ENCODE data around the gene CYTL1. TPM values are rescaled to one million over a fixed set of nuclear protein-coding genes. Genes with fewer than 3 reads are reported as not detected.

The CYTL1 gene
- total RNA-seq, 1 donor = 0.36 TPM

DNA sequence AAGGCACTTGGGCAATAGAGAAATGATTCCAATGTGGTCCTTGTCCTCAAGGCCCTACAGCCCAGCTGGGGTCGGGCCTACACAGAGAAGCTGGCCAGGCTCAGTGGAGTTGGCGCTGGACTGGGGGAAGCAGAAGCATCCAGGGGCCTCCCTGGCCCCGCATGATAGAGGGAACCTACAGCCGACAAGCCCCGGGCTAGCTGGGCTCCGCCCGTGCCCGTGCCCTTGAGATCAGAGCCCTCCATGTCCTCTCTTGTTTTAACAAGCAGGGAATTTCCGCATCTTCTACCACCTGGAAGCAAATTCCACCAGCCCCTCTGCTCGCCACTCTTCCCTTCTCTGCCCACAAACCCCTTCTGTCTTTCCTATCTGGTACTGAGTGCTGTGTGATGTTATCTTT is 31.6 kb downstream of the CYTL1 start:
- no peak for DNase-seq (ENCODE audit: insufficient read length, low spot score, missing footprints)
- no peaks in the 10 kb centered on the region for H3K9me3 ChIP-seq (ENCODE audit: low read depth, low read length)
- H4K20me1 ChIP-seq (ENCODE audit: insufficient read depth, low read length) = no peaks in the 10 kb centered on the region
- no peaks in the 10 kb centered on the region for H3K36me3 ChIP-seq (ENCODE audit: insufficient read depth, low read length)
- peaks cover 18% of the 10 kb centered on the region for H3K4me1 ChIP-seq (ENCODE audit: insufficient read depth, low read length)
- no peak overlapping the region for H3K4me2 ChIP-seq (ENCODE audit: insufficient read depth, low read length)
- no peak overlapping the region for H3K27ac ChIP-seq (ENCODE audit: low read depth, low read length)
- no peak overlapping the region for H3K4me3 ChIP-seq (ENCODE audit: insufficient read depth, low read length)
- no peaks in the 10 kb centered on the region for H3K27me3 ChIP-seq (ENCODE audit: insufficient read depth, low read length)
- no peak overlapping the region for H2AFZ ChIP-seq (ENCODE audit: low read length)
- H3K79me2 ChIP-seq (ENCODE audit: insufficient read depth, low read length) = no peaks in the 10 kb centered on the region
- TF ChIP-seq, protein P1, sequence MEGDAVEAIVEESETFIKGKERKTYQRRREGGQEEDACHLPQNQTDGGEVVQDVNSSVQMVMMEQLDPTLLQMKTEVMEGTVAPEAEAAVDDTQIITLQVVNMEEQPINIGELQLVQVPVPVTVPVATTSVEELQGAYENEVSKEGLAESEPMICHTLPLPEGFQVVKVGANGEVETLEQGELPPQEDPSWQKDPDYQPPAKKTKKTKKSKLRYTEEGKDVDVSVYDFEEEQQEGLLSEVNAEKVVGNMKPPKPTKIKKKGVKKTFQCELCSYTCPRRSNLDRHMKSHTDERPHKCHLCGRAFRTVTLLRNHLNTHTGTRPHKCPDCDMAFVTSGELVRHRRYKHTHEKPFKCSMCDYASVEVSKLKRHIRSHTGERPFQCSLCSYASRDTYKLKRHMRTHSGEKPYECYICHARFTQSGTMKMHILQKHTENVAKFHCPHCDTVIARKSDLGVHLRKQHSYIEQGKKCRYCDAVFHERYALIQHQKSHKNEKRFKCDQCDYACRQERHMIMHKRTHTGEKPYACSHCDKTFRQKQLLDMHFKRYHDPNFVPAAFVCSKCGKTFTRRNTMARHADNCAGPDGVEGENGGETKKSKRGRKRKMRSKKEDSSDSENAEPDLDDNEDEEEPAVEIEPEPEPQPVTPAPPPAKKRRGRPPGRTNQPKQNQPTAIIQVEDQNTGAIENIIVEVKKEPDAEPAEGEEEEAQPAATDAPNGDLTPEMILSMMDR (IDR thresholded peaks at IDR 0.05; ENCODE audit: extremely low read depth, low read depth, low read length) = no peak

DNA sequence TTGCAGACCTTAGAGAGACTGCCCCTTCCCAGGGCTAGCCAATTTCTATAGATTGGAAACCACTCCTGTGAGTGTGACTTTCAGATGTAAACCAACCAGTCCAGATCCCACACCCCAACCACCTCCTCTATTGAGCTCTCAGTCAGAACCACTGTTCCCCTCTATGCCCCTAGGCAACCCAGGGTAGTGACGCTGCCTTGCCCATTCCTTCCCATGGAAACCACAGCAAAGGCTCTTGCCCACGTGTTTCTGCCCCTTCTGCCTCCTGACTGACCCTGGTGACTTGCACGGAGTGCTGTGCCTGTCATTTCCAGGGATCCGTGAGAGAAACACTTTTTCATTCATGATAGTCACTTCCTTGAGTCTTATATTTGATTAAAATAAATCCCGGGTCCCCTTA is 32.4 kb downstream of the CYTL1 start:
- H3K4me2 ChIP-seq (ENCODE audit: insufficient read depth, low read length) = no peak overlapping the region
- H3K27me3 ChIP-seq (ENCODE audit: insufficient read depth, low read length) = no peaks in the 10 kb centered on the region
- no peaks in the 10 kb centered on the region for H4K20me1 ChIP-seq (ENCODE audit: insufficient read depth, low read length)
- no peak overlapping the region for H3K27ac ChIP-seq (ENCODE audit: low read depth, low read length)
- no peaks in the 10 kb centered on the region for H3K36me3 ChIP-seq (ENCODE audit: insufficient read depth, low read length)
- no peaks in the 10 kb centered on the region for H3K9me3 ChIP-seq (ENCODE audit: low read depth, low read length)
- peaks cover 14% of the 10 kb centered on the region for H3K4me1 ChIP-seq (ENCODE audit: insufficient read depth, low read length)
- H2AFZ ChIP-seq (ENCODE audit: low read length) = no peak overlapping the region
- DNase-seq (ENCODE audit: insufficient read length, low spot score, missing footprints) = peak; percentile 66
- no peaks in the 10 kb centered on the region for H3K79me2 ChIP-seq (ENCODE audit: insufficient read depth, low read length)
- TF ChIP-seq, protein P1 (IDR thresholded peaks at IDR 0.05; ENCODE audit: extremely low read depth, low read depth, low read length) = no peak
- no peak overlapping the region for H3K4me3 ChIP-seq (ENCODE audit: insufficient read depth, low read length)

DNA sequence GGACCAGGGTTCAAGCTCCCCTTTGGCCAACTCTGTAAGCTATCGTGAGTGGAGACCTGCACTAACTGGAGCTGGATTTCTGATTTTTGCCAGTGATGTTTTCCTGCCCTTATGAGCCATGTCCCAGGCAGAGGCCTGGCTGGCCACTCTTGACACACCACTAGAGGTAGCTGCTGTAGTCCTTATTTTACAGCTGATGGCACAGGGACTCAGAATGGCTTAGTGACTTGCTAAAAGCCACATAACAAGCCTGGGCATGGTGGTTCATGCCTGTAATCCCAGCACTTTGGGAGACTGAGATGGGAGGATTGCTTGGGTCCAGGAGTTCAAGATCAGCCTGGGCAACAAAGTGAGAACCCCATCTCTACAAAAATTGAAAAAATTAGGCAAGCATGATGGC is 33.4 kb downstream of the CYTL1 start:
- Histone ChIP-seq H2AFZ (ENCODE audit: low read length) (peak overlapping the region; percentile 3), H4K20me1 (ENCODE audit: insufficient read depth, low read length) (no peaks in the 10 kb centered on the region), H3K27ac (ENCODE audit: low read depth, low read length) (no peak overlapping the region), H3K4me2 (ENCODE audit: insufficient read depth, low read length) (no peak overlapping the region), H3K36me3 (ENCODE audit: insufficient read depth, low read length) (no peaks in the 10 kb centered on the region), H3K79me2 (ENCODE audit: insufficient read depth, low read length) (no peaks in the 10 kb centered on the region), H3K4me1 (ENCODE audit: insufficient read depth, low read length) (peaks cover 4% of the 10 kb centered on the region), H3K4me3 (ENCODE audit: insufficient read depth, low read length) (no peak overlapping the region), H3K9me3 (ENCODE audit: low read depth, low read length) (no peaks in the 10 kb centered on the region), H3K27me3 (ENCODE audit: insufficient read depth, low read length) (no peaks in the 10 kb centered on the region)
- TF ChIP-seq, protein P1 (IDR thresholded peaks at IDR 0.05; ENCODE audit: extremely low read depth, low read depth, low read length) = peak; percentile 39
- DNase-seq (ENCODE audit: insufficient read length, low spot score, missing footprints) = peak; percentile 86

GRCh38 chr4:4985036-4985435 is 34.2 kb downstream of the CYTL1 start:
- Histone ChIP-seq H3K36me3 (ENCODE audit: insufficient read depth, low read length) (no peaks in the 10 kb centered on the region), H2AFZ (ENCODE audit: low read length) (no peak overlapping the region), H4K20me1 (ENCODE audit: insufficient read depth, low read length) (no peaks in the 10 kb centered on the region), H3K9me3 (ENCODE audit: low read depth, low read length) (no peaks in the 10 kb centered on the region), H3K27ac (ENCODE audit: low read depth, low read length) (no peak overlapping the region), H3K4me3 (ENCODE audit: insufficient read depth, low read length) (no peak overlapping the region), H3K27me3 (ENCODE audit: insufficient read depth, low read length) (no peaks in the 10 kb centered on the region), H3K79me2 (ENCODE audit: insufficient read depth, low read length) (no peaks in the 10 kb centered on the region), H3K4me2 (ENCODE audit: insufficient read depth, low read length) (no peak overlapping the region), H3K4me1 (ENCODE audit: insufficient read depth, low read length) (no peaks in the 10 kb centered on the region)
- peak; percentile 42 for DNase-seq (ENCODE audit: insufficient read length, low spot score, missing footprints)
- TF ChIP-seq, protein P1 (IDR thresholded peaks at IDR 0.05; ENCODE audit: extremely low read depth, low read depth, low read length) = no peak
